GM18499 (cell line): ENCODE data around the gene PKMYT1.

Source experiments
- ATAC-seq: cut with Tn5 transposase; IDR thresholded peaks from one replicate; pipeline ENCODE4 v1.9.1; 2021; ENCODE audit warnings: moderate number of reproducible peaks; ENCODE audit not compliant: insufficient read depth, unreplicated experiment

Gene PKMYT1

DNA sequence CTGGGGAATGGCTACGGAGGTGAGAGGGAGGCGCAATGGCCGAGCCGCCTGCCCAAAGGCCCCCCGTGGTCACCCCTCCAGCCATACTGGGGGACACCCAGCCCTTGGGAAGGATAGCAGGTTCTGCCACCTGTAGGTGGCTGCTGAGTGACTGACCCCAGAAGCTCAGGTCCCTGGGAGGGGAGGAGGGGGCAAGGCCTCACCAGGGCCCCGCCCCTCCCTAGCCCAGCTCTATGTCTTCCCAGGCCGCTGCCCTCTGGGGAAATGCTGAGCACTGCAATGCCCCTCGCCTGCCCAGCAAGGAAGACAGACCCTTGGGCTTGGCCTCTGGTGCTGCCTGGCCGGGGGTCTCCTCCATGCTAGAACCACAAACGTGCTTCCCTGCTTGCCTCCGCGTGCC lies 21.1 kb upstream of the PKMYT1 start:
- ATAC-seq = no peak

DNA sequence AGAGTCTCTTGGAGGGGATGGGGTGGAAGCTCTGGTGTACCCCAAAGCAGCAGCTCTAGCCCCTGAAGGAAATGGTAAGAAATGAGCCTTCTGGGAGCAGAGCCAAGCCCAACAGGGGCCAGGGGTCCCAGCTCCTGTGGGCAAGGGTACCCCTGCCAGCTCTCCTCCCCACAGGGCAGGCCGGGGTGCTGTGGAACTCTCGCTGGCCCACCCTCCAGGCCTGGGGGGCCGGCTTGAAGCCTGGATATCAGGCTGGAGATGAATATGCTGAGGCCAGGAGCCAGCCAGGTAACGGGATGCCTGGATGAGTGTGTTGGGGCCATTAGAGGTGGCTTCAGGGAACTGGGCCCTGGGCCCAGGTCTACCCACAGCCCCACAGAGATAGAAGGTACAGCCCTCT lies 20.3 kb upstream of the PKMYT1 start:
- no peak for ATAC-seq

DNA sequence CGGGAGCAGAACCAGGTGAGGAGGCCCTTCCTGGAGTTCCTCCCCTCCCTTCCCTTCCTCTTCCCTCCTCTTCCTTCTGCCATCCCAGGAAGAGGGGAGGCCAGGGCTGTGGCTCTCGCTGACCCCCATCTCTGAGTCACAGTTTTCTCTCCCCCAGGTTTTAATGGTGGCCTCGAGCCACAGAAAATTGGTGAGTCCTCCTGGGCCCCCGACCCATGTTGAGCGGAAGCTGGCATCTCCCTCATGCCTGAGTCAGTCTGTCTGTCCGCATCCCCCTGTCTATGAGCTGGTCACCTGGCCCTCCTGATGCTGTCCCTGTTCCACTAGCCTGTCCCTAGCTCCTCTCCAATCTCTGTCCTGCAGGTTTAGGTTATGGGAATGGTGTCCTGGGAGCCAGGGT lies 19.7 kb upstream of the PKMYT1 start:
- no peak for ATAC-seq

DNA sequence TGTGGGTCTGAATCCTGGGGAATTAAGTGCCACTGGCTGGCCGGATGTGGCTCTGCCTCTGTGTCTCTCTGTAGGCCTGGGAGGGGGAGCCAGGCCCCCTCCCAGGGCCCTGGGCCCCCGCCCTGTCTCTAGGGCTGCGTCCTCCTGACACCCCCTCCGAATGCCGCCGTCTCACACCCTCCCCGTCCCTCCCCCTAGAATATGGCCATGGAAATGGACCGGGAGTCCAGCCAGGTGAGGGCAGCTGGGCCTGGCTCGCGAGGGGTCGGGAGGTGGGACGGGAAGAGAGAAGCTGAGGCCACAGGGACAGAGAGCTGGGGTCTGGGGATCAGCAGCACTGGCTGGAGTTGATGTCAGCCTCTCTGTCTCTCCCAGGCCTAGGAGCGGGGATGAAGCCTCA lies 16.1 kb upstream of the PKMYT1 start:
- no peak for ATAC-seq

DNA sequence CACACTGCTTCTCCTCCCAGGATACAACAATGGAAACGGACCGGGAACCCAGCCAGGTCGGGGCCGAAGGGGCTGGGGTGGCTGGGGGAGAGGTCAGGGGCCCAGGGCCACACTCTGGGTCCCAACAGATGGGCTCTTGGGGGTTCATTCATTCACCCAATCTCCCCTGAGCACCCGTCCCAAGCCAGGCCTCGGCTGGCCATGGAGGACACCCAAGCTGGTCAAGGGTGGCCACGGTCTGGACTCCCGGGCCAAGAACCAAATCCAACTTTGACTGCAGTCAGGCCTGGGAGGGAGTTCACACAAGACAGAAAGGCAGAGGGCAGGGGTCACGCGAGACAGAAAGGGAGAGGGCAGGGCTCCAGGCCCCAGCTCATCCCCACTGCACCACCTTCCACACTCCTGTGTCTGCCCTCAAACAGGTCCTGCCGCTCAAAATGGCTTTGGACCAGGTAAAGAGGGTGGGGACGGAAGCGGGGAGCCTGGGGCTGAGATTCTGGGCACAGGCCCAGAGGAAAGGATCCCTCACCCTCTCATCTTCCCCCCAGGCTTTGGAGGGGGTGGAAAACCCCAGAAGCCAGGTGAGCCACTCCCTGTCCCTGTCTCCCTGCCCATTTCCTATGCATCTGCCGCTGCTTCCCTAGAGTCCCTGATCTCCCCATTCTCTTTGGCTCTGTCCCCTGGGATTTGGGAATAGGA lies 12.3 kb upstream of the PKMYT1 start:
- no peak for ATAC-seq

DNA sequence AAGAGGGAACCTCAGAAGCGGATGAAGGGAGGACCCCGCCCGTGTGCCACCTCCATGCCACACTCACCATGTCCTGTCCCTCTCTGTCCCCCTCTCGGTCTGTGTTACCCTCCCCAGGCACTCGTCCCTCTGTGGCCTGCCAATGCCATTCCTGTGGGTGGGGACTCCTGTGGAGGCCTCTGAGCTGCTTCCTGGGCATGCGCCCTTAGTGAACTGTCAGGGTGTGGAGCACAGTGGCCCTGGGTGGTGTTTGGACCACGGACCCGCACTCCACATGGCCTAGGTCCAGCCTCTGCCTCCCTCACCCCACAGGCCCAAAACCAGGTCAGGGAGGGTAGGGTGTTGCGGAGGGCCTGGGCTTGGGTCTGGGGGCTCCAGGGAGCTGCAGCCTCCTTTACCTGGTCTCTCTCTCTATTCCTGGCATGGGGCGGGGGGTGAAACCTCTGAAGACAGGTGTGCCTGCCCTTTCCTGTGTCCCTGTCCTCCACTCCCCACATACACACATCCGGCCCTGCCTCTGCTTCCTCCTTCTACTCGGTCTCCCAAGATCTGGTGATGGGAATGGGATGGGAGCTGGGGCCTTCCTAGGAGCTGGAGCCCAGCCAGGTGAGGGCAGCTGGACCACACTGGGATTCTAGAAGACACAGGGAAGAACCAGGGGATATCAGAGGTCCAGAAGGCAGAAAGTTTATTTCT lies 11.5 kb upstream of the PKMYT1 start:
- ATAC-seq = no peak

DNA sequence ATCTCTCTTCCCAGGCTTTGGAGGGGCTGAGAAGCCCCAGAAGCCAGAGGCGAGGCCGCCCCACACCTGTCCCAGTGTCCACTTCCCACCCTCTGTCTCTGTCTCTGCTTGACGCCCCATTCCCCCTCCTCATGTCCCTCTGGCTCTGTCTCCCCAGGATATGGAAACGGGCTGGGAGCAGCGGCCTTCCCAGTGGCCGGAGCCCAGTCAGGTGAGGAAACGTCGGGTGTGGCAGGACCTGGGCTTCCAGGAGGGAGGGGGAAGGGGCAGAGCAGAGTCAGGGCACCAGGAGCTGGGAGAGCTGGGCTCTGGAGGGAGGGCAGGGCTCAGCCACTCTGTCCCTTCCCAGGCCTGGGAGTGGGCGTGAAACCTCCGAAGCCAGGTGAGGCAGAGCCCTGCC lies 10.6 kb upstream of the PKMYT1 start:
- ATAC-seq = no peak

DNA sequence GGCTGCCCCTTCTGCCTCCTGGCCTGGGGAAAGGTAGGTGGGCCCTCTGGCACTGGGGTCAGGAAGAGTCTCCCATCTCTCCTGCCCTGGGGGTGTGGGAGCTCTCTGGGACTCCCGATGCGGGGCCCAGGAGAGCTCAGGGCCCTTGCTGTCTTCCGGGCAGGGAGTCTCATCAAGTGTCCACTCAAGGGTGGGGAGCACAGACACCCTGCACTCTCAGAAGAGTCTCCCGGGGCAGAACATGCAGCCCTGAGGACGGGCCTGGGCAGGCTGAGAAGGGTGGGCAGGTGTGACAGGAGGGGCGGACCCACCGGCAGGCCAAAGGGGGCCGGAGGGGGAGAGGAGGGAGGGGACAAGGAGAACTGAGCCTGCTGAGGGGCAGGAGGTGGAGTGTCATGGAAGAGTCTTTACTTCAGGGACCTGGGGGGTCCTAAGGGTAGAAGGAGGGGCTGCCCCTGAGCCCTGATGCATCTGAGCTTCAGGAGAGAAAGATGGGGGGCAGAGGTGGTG lies 8.4 kb upstream of the PKMYT1 start:
- no peak for ATAC-seq

DNA sequence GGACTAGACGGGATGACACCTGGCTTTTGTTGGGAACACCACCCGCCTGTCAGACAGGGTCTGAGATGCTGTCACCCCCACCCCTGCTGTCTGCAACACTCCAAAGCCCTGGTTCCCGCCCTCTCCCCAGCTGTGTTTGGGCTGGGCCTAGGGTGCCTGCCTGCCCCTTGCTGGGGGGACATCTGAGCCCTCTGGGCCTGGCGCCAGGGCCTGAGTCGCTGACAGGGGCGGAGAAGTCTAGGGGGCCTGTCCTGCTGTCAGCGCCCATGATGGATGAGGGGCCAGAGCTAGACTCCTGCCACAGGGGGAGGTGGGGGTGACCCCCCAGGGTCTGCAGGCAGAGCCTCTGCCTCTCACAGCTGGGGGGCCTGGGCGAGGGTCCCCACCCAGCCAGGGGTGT lies 7.6 kb upstream of the PKMYT1 start:
- ATAC-seq = no peak

DNA sequence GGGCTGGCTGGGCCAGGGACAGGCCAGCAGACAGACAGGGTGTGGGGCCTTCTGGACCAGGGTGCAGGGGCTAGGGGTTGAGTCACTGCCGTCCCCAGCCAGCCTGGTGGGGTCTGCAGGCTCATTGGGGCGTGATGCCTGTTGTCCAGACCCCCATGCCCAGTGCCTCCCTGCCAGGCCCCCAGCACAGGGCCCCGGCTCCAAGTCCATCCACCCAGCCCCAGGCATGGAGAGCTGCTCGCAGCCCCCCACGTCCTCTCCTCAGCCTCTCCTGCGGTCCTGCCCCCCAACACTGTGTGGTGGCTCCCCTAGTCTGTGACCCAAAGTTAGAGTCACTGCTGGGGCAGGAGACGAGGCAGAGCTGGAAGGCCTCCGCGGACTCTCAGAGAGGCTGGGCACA lies 7.0 kb upstream of the PKMYT1 start:
- no peak for ATAC-seq

DNA sequence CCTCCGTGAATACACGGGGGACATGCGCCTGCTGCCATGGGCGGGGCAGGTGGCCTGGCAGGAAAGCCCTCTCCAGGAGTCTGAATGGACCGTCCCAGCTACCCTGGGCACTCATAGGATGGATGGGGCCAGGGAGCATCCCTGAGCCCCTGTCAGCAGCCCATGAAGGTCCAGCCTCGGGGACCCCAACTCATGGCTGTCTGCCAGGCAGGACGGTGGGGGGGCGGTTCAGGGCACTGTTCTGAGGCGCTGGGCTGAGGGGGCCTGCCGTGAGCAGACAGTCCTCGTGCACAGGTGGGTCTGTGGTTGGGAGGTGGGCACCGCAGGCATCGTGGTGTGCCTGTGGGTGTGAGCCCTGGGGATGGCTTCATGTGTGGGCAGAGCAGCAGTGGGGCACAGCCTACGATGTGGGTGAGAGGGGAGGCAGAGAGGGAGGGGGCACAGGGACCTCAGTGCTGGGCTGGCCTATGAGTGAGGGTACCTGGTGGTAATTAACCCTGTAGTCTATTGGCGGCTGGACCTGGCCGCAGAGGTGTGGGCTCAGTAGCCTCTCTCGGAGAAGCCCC lies 6.5 kb upstream of the PKMYT1 start:
- no peak for ATAC-seq

DNA sequence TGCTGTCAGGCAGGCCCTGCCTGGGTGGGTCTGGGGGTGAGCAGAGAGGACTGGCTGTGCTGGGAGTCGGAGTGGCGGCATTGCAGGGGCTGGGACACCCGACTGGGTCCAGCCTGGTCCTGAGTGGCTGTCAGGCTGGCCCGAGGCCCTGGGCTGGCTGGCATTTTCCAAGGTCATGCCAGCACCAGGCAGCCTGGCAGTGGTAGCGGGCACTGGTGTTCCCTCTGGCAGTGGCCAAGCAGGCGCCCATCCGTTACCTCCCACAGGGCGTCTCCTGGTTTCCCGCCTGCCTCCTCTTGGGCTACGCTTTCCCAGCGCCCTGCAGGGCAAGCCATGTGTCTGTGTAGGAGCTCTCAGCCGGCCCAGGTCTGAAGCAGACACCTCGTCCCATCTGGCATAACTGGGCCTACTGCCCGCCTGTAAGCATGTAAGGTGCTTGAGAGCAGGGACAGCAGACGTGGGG lies 5.7 kb upstream of the PKMYT1 start:
- no peak for ATAC-seq

DNA sequence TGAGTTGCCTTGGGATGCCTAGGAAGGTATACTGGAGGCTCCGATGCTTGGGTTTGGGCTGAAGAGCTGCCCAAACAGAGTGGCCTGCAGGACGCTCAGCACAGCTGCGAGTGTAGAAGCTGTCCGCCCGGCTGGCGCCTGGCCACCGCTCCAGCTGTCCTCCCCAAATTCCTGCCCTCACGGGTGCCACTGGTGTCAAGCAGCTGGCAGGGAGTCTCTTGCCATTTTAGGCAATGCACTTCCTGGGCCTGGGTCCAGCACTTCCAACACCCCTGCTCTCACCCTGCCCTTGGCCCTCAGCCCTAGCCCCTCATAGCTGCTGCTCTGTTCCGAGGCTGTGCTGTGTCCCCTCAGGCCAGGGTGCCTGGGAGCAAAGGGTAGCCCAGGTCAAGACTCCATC lies 5.2 kb upstream of the PKMYT1 start:
- ATAC-seq = no peak

DNA sequence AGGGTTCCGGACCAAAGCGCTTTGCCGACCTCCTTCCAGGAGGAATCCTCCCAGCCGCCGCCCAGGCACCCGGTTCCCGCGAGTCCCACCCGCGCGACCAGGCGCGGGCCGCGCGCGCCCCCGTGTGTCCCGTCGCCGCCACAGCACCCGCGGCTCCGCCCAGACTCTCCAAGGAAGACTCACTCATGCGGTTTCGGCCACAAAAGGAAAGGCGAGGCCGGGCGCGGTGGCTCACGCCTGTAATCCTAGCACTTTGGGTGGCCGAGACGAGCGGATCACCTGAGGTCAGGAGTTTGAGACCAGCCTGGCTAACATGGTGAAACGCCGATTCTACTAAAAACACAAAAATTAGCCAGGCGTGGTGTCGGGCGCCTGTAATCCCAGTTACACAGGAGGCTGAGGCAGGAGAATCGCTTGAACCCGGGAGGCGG lies 3.5 kb upstream of the PKMYT1 start:
- ATAC-seq = no peak

DNA sequence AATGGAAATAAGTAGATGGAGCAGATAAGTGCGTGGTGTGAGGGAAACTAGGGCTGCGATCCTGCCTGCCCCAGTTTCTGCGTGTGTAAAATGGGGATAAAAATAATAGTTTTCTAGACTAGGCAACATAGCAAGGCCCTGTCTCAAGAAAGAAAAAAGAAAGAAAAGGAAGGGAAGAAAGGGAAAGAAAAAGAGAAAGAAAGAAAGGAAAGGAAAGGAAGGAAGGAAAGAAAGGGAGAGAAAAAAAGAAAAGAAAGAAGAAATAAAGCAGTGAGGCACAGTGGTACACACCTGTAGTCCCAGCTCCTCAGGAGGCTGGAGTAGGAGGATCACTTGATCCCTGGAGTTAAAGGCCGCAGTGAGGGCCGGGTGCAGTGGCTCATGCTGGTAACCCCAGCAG lies 2.2 kb upstream of the PKMYT1 start:
- no peak for ATAC-seq

DNA sequence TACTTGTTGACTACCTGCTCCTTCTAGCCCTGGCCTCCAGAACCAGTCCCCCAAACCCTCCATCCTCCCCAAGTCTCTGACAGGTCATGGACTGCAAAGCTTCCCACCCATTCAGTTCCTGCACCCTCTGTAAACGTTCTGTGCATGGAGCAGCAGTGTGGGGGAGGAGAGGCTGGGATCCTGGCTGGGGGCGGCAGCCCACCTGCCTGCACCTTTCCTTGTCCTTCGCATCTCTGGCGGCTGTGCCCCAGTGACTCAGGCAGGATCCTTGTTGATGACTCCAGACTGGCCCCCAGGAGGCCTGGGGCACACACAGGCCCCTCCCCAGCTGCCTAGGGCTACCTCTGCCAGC lies 1.6 kb upstream of the PKMYT1 start:
- no peak for ATAC-seq

DNA sequence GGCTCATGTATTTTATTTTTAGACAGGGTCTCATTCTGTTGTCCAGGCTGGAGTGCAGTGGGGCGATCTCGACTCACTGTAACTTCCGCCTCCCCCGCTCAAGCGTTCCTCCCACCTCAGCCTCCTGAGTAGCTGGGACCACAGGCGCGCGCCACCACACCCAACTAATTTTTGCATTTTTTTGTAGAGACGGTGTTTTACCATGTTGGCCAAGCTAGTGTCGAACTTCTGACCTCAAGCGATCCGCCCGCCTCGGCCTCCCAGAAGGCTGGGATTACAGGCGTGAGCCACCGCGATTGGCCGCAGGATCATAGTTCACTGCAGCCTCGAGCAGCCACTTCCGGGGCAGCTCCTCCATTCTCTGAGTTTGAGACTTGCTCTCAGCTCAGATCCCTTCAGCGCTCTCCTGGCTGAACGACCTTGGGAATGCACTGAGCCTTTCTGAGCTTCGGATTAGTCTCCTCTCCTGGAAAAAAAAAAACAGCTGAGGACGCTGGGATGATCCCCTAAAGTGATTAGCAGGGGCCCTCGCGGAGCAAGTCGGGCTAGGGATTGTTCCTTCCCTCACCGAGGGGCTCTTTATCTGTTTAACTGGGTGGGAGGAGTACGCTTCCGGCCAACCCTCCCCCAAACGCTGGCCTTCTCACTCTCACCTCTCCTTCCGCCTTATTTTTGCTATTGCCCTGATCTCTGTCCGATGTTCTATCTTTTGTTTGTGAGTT lies 1.1 kb upstream of the PKMYT1 start:
- ATAC-seq = no peak

DNA sequence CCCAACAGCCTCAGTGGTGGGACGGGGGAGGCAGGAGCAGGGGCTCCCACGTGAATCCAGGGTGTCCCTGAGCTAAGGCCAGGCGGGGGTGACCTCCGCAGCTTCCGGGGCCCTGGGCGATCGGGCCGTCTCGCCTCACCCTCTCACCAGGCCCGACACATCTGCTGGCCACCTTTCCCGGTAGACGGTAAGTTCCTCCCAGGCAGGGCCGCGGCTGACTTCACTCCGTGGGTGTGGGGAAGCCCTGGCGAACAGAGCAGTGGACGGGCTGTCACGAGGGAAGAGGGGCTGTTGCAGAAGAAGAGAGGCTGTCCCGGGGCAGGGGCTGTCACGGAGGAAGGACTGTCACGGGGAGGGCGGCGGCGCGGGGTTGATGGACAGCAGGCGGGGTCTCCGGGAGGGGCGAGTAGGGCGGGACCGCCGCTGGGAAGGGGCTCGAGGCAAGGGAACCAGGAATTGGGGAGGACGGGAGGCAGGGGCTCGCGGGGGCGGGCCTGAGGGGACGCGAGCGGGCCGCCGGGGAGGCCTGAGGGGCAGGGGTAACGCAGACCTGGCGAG lies 498 bp downstream of the PKMYT1 start:
- ATAC-seq = no peak

DNA sequence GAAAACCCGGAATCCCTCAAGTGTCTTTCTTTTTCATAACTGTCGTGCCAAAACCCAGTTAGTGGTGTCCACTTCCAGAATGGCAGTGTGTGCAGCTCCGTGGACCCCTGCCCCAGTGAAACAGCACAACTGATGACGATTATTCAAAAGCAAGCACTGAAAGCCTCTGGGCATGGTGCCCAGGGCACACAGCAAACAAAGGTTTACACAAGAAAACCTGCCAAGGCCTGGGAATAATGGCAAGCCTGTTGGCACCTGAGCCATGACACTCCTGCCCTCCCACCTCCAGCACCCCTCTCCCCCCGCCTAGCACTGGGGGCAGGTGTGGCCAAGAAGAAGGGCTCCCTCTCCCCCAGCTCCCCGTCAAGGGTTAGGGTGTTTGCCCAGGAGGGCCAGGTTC lies 2.8 kb downstream of the PKMYT1 start:
- ATAC-seq = no peak

DNA sequence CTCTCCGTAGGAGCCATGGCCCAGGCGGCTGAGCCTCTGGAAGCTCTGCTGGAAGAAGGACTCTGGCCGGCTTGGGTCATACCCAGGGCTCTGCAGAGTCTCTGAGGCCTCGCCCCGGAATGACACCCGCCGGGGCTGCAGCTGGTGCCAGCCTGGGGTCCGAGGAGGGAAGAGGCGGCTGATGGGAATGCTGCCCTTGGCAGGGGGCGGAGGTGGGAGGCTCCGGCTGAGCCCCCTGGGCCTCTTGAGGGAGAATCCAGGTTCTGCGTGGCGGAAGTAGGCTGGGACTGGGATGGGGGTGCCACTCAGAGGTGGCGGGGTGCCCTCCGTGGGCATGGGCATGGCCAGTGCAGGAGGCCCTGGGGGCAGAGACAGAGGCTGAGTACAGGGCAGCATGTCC lies 3.6 kb downstream of the PKMYT1 start:
- no peak for ATAC-seq

DNA sequence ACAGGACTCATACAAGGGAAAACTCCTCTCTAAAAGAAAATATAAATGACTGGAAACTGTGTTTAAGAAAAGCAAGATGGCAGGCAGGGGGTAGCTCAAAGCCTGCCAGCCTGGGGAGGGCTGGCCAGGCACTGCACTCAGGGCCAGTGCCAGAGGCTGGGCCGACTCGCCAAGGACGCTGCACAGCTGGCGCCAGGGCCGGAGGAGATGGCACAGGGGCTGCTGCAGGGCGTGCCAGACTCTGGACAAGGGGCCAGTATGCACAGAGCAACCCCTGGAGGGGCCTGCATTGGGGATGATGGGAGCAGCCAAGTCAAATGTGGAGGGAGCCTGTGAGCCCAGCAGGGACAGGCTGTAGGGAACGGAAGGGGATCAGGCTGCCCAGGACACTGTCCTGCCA lies 4.0 kb downstream of the PKMYT1 start:
- ATAC-seq = no peak
